Sigmoid colon (tissue), 3 donors: ENCODE data around the gene DOK5.

Experiments
- POLR2A ChIP-seq, 2 donors: fragments of 450-650 bp; IDR thresholded peaks; one replicate each; pipeline ENCODE4 v1.6.1; 2016; ENCODE audit warnings: antibody characterized with exemption in 2 of 2, mild to moderate bottlenecking in 2 of 2, moderate library complexity in 2 of 2
- TF ChIP-seq, protein P1 (sequence below), 4 experiments: fragments of 450-650 bp in 3 of 4; fragments of 200-600 bp in 1 of 4; IDR thresholded peaks; one replicate each; pipeline ENCODE4 v1.5.1; 2016 to 2019; ENCODE audit warnings: antibody characterized with exemption in 4 of 4, mild to moderate bottlenecking in 3 of 4, moderate library complexity in 2 of 4

DNA sequence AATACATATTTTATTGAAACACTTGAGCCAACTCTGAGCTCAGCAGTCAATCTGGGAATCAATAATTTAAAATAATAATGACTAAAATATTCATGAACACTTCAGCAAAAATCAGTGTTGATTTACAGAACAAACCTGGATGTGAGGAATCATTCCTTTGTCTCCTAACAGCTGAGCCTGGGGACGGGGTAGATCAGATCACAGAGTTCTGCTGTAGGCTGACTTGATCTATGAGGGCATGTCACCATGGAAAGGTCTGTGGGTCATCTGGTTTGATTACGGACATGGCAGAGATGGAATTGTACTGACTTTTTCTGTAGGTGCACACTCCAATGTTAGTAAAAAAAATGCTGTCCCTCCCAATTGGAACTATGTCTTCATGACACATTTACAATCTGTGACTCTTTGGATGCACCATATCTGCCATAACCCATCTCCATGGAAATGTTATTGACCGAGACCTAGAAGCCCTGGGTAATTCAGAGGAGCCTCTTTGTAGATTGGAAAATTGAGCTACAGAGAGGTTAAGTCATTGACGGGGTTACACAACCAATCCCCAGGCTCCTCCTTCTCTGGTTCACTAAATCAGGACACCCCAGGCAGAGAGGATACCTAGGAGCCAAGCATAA, 114.1 kb downstream of the DOK5 start:
- TF ChIP-seq, protein P1, sequence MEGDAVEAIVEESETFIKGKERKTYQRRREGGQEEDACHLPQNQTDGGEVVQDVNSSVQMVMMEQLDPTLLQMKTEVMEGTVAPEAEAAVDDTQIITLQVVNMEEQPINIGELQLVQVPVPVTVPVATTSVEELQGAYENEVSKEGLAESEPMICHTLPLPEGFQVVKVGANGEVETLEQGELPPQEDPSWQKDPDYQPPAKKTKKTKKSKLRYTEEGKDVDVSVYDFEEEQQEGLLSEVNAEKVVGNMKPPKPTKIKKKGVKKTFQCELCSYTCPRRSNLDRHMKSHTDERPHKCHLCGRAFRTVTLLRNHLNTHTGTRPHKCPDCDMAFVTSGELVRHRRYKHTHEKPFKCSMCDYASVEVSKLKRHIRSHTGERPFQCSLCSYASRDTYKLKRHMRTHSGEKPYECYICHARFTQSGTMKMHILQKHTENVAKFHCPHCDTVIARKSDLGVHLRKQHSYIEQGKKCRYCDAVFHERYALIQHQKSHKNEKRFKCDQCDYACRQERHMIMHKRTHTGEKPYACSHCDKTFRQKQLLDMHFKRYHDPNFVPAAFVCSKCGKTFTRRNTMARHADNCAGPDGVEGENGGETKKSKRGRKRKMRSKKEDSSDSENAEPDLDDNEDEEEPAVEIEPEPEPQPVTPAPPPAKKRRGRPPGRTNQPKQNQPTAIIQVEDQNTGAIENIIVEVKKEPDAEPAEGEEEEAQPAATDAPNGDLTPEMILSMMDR (IDR thresholded peaks at IDR 0.05) = no peak
- TF ChIP-seq POLR2A (IDR thresholded peaks at IDR 0.05) = no peak
